Ishikawa (cell line): Measurements from ENCODE around the gene CCDC170.

ENCODE experiments used
- CEBPB ChIP-seq: IDR thresholded peaks from 2 replicates; pipeline ENCODE4 v1.6.1; 2012
- CREB1 ChIP-seq: IDR thresholded peaks from 2 replicates; pipeline ENCODE4 v1.6.1; 2012; ENCODE audit warnings: low read depth
- EGR1 ChIP-seq: IDR thresholded peaks from 2 replicates; pipeline ENCODE4 v1.6.1; 2012
- EP300 ChIP-seq: IDR thresholded peaks from 2 replicates; pipeline ENCODE4 v1.6.1; 2012; ENCODE audit warnings: borderline replicate concordance
- FOXM1 ChIP-seq: IDR thresholded peaks from 2 replicates; pipeline ENCODE4 v1.6.1; 2012; ENCODE audit warnings: low read depth, borderline replicate concordance
- MAX ChIP-seq: IDR thresholded peaks from 2 replicates; pipeline ENCODE4 v1.6.1; 2012
- NFIC ChIP-seq: IDR thresholded peaks from 2 replicates; pipeline ENCODE4 v1.6.1; 2012
- RAD21 ChIP-seq: IDR thresholded peaks from 2 replicates; pipeline ENCODE4 v1.6.1; 2012; ENCODE audit warnings: low read depth
- REST ChIP-seq: IDR thresholded peaks from 2 replicates; pipeline ENCODE4 v1.6.1; 2012; ENCODE audit warnings: low read depth, mild to moderate bottlenecking
- TAF1 ChIP-seq: IDR thresholded peaks from 2 replicates; pipeline ENCODE4 v1.6.1; 2012; ENCODE audit warnings: low read depth, mild to moderate bottlenecking
- TCF12 ChIP-seq: IDR thresholded peaks from 2 replicates; pipeline ENCODE4 v1.6.1; 2012; ENCODE audit warnings: low read depth
- TEAD4 ChIP-seq: IDR thresholded peaks from 2 replicates; pipeline ENCODE4 v1.6.1; 2012
- USF1 ChIP-seq: IDR thresholded peaks from 2 replicates; pipeline ENCODE4 v1.6.1; 2012
- YY1 ChIP-seq: IDR thresholded peaks from 2 replicates; pipeline ENCODE4 v1.6.1; 2012; ENCODE audit warnings: low read depth
- ZBTB7A ChIP-seq: IDR thresholded peaks from 2 replicates; pipeline ENCODE4 v1.6.1; 2012; ENCODE audit warnings: low read depth

Gene CCDC170

GRCh38 chr6:151514000-151514730 lies 20.3 kb downstream of the CCDC170 start:
- TF ChIP-seq REST (no peak), USF1 (no peak), EP300 (no peak), RAD21 (no peak)

GRCh38 chr6:151523034-151523433 lies 29.2 kb downstream of the CCDC170 start:
- TF ChIP-seq CREB1, result no peak
- TF ChIP-seq CEBPB, result no peak
- no peak for TF ChIP-seq USF1
- no peak for TF ChIP-seq ZBTB7A

- no peak for TF ChIP-seq TAF1
Measured at GRCh38 chr6:151524059-151524458, 30.2 kb downstream of the CCDC170 start.

- TF ChIP-seq MAX, result no peak
- TF ChIP-seq ZBTB7A, result no peak
- TF ChIP-seq REST, result no peak
- TF ChIP-seq CREB1, result no peak
- no peak for TF ChIP-seq TEAD4
- no peak for TF ChIP-seq NFIC
- TF ChIP-seq FOXM1, result no peak
- TF ChIP-seq EGR1, result no peak
- TF ChIP-seq YY1, result no peak
- TF ChIP-seq TCF12, result no peak
- no peak for TF ChIP-seq CEBPB
- TF ChIP-seq TAF1, result no peak
- TF ChIP-seq USF1, result no peak
- no peak for TF ChIP-seq RAD21
- no peak for TF ChIP-seq EP300
Measured at GRCh38 chr6:151534576-151534975, 40.8 kb downstream of the CCDC170 start.

GRCh38 chr6:151535476-151536187 lies 41.8 kb downstream of the CCDC170 start:
- TF ChIP-seq REST (no peak), EGR1 (no peak), TCF12 (no peak), TEAD4 (no peak), YY1 (no peak), TAF1 (no peak), MAX (no peak), EP300 (no peak), FOXM1 (no peak), CREB1 (no peak), ZBTB7A (no peak), NFIC (no peak)
